GM19372 (cell line): ENCODE results near the gene SEPHS2.
"Not testable (repeated sequence)": the region's sequence is repeated elsewhere in the genome, so short reads cannot be mapped to it uniquely, and the experiment has no call there.

Experiments
- ATAC-seq: cut with Tn5 transposase; IDR thresholded peaks from one replicate; pipeline ENCODE4 v1.9.1; 2021; ENCODE audit warnings: mild to moderate bottlenecking, low read depth, moderate library complexity; ENCODE audit not compliant: unreplicated experiment

SEPHS2 gene, protein sequence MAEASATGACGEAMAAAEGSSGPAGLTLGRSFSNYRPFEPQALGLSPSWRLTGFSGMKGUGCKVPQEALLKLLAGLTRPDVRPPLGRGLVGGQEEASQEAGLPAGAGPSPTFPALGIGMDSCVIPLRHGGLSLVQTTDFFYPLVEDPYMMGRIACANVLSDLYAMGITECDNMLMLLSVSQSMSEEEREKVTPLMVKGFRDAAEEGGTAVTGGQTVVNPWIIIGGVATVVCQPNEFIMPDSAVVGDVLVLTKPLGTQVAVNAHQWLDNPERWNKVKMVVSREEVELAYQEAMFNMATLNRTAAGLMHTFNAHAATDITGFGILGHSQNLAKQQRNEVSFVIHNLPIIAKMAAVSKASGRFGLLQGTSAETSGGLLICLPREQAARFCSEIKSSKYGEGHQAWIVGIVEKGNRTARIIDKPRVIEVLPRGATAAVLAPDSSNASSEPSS

DNA sequence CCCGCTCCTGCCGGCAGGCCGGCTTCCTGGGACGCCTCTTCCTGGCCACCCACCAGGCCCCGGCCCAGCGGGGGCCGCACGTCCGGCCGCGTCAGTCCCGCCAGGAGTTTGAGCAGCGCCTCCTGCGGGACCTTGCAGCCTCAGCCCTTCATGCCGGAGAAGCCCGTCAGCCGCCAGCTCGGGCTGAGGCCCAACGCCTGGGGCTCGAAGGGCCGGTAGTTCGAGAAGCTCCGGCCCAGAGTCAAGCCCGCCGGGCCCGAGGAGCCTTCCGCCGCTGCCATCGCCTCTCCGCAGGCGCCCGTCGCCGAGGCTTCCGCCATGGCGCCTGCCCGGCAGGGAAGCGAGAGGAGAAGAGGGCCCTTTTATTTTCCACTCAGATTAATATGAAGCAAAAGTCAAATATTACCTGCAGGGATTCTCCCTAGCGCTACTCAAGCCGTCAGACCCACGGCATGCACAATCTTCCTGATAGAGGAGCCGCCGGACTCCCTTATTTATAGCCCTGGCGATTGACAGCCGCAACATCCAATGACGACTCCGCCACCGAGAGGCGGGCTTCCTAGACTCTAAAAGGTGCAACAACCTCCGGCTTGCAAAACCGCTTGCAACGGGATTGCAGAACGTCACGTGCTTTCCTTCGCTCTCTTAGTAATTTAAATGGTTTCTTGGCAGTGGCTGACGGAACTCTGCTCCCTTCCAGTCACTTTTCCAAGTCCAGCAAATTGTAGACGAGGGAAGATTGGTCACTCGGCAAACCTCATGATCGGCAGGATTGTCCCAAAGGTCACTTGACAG lies at the start of gene SEPHS2:
Gene SEPHS2 (minus strand): TSS at position 467 of the 795 bp plus-strand sequence. CDS start 147 bp downstream, at position 320.
- ATAC-seq = peak; percentile 55

DNA sequence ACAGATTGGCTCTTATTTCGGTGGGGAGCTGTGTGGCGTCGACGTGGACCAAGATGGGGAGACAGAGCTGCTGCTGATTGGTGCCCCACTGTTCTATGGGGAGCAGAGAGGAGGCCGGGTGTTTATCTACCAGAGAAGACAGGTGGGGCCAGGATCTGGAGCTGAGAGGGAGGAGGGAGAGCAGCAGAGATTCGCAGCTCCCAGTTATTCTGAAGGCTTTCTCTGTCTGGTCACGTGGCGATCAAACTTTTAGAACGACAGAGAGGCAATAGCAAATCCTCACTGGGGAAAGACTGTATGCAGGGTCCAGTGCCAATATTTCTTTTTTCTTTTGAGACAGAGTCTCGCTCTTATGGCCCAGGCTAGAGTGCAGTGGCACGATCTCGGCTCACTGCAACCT lies 49.0 kb upstream of the SEPHS2 start:
- ATAC-seq = no peak

DNA sequence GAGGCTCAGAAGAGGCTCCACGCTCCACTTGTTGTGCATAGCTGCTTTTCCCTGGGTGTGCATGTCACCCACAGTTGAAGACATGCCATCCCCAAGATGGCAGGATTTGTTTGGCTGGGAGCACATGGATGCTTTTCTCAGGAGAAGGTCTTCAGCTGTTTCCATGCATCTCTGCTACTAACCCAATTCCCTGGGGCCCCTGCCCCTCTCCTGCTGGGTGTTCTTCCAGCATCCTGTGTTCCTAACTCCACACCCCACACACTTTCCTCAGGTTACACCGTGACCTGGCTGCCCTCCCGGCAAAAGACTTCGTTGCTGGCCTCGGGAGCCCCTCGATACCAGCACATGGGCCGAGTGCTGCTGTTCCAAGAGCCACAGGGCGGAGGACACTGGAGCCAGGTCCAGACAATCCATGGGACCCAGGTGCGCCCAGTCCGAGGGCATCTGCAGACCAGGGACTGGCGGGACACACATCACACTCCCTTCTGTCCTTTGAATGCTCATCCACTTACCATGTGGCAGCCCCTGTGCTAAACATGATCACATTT lies 48.3 kb upstream of the SEPHS2 start:
- ATAC-seq = no peak

DNA sequence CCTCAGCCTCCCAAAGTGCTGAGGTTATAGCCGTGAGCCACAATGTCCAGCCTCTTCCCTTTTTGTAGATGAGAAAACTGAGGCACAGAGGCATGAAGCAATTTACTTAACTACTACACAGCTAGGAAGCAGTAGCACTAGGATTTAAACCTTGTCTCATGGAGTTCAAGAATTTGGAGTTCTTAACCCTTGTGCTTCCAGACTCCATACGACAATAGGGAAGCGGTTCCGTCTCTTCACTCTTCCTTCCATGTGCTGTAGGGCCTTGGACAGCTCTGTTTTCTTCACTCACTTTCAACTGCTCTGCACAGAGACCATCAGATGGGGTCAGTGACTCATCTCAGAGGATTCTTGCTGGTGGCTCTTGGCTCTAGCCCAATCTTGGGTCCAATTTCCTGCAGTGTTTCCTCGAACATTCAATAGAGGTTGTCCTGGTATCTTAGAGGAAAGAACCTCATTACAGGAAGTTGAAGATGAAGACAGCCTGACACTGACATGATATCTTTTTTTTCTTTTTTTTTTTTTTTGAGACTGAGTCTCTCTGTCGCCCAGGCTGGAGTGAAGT lies 46.2 kb upstream of the SEPHS2 start:
- ATAC-seq = no peak

DNA sequence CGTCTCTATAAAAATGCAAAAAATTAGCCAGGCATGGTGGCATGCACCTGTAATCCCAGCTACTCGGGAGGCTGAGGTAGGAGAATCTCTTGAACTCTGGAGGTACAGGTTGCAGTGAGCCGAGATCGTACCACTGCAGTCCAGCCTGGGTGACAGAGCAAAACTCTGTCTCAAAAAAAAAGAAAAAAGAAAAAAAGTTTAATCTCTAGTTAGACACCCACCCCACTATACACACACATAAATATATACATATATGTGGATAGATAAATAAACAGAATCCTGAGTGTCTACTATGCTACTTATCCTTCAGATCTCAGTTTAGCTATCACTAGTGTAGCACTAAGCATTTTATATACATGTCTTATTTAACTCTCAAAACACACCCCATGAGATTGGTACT lies 45.6 kb upstream of the SEPHS2 start:
- ATAC-seq = no peak

DNA sequence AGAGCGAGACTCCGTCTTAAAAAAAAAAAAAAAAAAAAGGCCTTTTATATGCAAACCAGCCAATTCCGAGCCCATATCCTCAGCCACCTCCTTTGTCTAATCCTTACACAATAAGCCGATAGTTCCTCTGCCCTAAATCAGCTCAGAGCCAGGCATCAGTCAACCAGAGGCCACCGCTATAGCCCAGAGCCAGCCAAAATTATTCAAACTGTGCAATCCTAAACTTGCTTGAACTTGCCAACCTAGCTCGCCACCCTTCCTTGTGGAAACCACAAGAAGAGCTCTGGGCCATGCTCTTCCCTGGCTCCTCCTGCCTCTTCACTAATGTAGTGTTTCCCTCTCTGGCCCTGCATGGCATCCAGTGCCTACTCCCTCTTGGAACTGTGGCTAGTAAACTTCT lies 44.5 kb upstream of the SEPHS2 start:
- ATAC-seq = no peak

DNA sequence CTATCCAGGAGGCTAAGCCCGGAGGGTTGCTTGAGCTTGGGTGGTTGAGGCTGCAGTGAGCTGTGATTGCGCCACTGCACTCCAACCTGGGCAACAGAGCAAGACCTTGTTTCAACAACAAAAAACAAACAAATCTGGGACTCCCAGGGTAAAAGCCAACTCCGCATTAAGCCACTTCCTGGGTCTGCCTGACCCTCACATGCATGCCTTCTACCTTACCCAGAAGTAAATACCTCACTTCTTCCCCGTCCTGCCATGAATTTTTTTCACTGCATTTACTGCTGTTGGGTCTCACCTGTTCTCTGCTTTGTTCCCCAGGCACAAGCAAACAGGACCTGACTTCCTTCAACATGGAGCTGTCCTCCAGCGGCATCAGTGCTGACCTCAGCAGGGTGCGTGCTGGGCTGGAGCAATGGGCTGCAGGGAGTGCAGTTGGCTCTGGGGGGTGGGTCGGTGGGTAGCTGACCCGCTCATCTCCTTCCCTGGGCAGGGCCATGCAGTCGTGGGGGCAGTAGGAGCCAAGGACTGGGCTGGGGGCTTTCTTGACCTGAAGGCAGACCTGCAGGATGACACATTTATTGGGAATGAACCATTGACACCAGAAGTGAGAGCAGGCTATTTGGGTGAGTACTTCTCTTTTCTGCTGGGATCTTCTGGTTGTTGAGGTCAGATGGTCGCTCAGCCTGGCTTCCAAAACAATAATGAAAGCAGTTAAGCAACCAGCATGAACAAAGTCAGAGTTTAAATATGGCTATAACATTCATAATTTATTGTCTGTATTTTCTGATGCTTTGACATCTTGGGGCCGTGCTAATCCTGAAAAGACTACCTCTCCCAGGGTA lies 43.3 kb upstream of the SEPHS2 start:
- ATAC-seq = no peak

DNA sequence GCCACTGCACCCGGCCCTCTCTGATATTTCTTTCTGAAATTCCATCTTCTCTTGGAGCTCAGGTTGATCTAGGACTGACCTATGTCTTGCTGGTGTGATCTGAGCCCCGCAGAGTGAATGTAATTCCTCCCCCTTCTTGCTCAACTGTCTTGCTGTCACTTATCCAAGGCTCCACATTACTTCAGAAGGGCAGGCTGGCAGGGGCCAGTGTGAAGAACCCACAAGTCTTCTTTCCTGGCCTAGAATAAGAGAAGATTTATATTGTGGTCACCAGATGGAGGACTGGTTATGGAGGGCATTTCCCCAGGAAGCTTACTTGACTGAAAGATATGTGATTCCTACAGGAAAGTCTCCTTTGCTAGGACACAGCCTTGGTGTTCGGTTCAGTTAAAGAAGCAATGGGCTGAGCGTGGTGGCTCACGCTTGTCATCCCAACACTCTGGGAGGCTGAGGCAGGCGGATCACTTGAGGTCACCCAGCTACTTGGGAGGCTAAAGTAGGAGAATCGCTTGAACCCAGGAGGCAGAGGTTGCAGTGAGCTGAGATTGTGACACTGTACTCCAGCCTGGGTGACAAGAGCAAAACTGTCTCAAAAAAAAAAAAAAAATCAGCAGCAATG lies 40.3 kb upstream of the SEPHS2 start:
- ATAC-seq = no peak

DNA sequence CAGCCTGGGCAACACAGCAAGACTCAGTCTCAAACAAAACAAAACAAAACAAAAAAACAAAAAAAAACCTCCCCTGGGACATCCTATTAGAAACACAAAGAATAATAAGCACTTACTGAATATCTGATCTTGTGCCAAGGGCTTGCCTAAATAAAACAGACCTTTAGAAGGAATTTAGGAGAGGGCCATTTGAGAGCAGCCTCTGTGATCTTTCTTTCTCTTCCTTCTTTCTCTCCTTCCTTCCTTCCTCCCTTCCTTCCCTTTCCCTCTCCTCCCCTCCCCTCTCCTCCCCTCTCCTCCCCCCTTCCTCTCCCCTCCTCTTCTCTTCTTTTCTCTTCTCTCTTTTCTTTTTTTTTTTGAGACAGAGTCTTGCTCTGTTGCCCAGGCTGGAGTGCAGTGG lies 39.2 kb upstream of the SEPHS2 start:
- ATAC-seq = no peak

DNA sequence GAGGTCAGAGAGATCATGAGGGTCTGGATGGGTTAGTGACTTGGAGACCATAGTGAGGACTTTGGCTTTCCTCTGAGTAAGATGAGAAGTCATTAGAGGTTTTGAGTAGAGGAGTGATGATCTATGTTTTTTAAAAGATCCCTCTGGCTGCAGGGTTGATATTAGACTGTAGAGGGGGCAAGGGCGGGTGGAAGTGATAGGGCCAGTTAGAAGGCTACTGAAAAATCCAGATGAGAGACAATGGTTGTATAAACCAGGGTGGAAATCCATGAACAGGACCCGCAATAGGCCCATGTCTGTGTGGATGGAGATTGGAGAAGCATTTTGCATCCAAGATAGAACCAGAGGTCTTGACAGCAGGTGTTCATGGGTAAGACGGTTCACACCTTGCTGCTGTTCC lies 36.7 kb upstream of the SEPHS2 start:
- ATAC-seq = no peak

DNA sequence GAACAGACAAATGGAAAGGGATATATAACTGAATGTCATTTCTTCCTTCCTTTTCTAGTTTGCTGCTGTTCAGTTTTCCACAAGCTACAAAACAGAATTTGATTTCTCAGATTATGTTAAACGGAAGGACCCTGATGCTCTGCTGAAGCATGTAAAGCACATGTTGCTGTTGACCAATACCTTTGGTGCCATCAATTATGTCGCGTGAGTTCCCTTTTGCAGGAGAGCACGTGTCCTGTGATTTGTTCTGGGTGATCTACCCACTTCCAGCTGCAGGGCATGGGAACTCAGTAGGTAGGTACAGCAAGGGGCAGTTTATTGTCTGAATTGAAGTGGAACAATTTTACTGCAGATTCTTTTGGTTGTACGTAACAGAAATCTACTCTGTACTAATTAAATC lies 35.7 kb upstream of the SEPHS2 start:
- ATAC-seq = no peak

DNA sequence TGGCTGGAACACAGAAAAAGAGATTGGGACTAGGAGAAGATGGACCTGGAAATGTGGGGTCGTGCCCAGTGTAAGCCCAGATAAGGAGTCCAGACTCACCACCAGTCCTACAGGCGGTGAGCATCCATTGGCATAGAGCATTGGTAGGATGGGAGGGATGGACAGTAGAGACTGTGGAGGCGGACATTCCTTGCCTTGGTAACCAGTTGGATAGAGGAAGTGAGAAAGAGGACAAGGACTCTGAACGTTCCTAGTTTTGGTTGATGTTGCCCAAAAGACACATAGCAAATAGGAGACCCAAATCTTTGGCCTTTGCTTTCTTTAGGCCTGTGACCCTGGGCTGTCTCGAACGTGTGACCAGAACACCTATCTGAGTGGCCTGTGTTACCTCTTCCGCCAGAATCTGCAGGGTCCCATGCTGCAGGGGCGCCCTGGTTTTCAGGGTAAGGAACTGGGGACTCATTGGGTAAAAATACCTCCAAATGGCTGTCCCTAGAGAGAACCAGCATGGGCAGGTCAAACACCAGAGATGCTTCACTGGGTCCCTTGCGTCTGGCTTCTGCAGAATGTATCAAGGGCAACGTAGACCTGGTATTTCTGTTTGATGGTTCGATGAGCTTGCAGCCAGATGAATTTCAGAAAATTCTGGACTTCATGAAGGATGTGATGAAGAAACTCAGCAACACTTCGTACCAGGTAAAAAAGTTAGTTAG lies 33.2 kb upstream of the SEPHS2 start:
- ATAC-seq = no peak

DNA sequence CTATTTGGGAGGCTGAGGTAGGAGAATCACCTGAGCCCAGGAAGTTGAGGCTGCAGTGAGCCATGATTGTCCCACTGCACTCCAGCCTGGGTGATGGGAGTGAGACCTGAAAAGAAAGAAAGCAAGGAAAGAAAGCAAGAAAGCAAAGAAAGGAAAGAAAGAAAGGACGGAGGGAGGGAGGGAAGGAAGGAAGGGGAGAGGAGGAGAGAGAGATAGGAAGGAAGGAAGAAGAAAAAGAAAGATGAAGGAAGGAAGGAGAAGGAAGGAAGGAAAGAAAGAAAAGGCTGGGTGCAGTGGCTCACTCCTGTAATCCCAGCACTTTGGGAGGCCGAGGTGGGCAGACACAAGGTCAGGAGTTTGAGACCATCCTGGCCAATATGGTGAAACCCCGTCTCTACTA lies 32.1 kb upstream of the SEPHS2 start:
- ATAC-seq = not testable (repeated sequence)

DNA sequence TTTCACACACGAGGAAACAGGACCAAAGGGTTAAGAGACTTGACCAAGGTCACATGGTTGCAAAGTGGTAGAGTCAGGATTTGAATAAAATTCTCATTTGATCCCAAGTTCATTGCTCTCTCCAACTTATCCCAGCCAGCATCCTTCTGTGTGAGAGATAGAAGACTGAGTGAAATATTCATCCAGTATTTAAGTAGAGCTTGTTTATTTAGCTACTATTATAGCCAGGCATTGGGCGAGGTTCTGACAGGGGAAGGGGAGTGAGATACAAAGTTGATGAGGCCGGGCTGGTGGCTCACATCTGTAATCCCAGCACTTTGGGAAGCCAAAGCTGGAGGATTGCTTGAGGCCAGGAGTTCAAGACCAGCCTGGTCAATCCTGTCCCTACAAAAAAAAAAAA lies 31.3 kb upstream of the SEPHS2 start:
- ATAC-seq = no peak

DNA sequence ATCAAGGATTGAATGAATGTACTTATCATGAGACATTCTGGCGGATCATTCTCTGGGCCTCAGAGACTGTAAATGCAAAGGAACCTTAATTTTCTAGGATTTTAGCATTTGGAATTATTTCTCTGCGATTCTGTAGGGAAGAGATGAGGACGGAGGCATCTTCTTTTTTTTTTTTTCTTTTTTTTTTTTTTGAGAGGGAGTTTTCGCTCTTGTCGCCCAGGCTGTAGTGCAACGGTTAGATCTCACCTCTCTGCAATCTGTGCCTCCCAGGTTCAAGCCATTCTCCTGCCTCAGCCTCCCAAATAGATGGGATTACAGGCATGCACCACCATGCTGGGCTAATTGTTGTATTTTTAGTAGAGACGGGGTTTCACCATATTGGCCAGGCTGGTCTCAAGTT lies 29.0 kb upstream of the SEPHS2 start:
- ATAC-seq = no peak

DNA sequence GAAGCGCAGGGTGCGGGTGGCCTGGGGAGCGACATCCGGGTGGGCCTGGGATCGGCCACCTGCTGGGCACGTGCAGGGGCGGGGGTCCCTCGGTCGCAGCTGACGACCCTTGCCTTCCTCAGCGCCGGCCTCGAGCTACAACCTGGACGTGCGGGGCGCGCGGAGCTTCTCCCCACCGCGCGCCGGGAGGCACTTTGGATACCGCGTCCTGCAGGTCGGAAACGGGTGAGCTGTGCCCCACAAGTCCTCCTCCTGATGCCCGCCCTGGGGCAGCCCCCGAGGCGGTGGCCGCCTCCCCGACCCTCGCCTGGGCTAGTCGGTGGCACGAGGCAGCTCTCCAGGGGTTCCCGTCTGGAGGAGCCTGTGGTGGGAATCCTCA lies 28.4 kb upstream of the SEPHS2 start:
- ATAC-seq = no peak

DNA sequence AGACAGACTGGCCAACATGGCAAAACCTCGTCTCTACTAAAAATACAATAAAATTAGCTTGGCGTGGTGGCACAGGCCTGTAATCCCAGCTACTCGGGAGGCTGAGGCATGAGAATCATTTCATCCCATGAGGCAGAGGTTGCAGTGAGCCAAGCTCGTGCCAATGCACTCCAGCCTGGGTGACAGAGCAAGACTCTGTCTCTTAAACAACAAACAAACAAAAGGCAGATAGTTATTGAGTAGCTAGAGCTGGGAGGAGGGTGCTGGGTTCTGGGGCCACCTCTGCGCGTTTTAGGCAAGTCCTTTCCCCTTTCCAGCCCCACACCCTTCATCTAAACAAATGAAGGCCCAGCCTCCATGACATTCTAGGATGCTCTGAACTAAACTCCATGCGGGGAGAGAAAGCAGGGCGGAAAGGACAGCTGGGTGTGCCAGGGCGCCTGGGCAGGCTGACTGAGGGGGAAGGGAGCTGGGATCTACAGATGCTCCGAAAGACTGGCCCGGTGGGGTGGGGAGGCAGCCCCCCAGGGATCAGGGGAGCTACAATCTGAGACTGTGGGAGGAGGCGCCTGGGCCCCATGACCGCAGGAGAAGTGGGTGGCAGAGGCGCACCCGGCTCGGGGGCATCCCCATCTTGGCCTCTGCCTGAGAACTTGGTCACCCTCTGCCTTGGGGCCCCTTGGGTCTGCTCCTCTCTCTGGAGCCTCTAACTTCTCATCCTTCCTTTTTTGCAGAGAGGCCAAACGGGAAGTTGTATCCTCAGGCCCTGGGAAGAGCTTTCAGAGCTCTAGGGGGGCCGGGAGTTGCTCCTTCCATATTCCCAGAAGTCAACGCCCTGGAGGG lies 27.8 kb upstream of the SEPHS2 start:
- no peak for ATAC-seq

DNA sequence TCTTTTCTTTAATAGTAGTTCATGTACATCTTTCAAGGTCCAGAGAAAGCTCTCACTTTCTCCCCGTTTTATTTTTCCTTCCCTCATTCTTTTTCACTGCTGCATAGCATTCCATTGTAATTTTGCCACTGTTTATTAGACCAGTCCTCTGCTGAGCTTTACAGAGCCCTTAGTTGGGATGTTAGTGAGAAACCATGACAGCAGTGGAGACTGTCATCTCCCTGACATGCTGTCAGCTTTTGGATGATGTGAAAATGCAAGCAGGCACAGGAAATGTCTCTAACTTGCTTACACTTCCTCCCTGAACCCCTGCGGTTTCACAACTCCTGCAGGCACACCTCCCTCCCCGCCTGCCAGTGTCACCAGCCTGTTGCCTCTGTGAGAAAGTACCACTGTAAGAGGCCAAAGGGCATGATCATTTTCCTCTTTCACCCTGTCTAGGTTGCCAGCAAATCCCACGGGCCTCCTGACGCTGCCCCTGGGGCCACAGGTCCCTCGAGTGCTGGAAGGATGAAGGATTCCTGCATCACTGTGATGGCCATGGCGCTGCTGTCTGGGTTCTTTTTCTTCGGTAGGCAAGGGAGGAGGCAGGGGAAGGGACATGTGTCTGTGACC lies 26.8 kb upstream of the SEPHS2 start, which contains the start of gene ITGAL:
Gene ITGAL (plus strand): TSS at position 415 of the 615 bp plus-strand sequence. CDS start 96 bp downstream, at position 511.
- peak; percentile 44 for ATAC-seq
